Left ventricle myocardium inferior (tissue), 1 donor: ENCODE data around the gene SLC27A5. TPM values are rescaled to one million over a fixed set of nuclear protein-coding genes. Genes with fewer than 3 reads are reported as not detected.

Source experiments
- DNase-seq: peaks from one replicate; pipeline ENCODE4 v3.0.0-alpha.2; 2020
- H3K27ac ChIP-seq: fragments of 200-600 bp; replicated peaks from 2 replicates; pipeline ENCODE4 v1.8.0; 2021
- H3K27me3 ChIP-seq: fragments of 200-600 bp; 2 replicates; pipeline ENCODE4 v1.8.0; 2021; ENCODE audit warnings: low read depth
- H3K36me3 ChIP-seq: fragments of 200-600 bp; 2 replicates; pipeline ENCODE4 v1.8.0; 2021
- H3K4me1 ChIP-seq: fragments of 200-600 bp; 2 replicates; pipeline ENCODE4 v1.8.0; 2021
- H3K4me3 ChIP-seq: fragments of 200-600 bp; 2 replicates; pipeline ENCODE4 v1.8.0; 2021; ENCODE audit warnings: mild to moderate bottlenecking, moderate library complexity
- H3K9me3 ChIP-seq: fragments of 200-600 bp; replicated peaks from 2 replicates; pipeline ENCODE4 v1.8.0; 2021
- CTCF ChIP-seq: fragments of 200-600 bp; IDR thresholded peaks from 2 replicates; pipeline ENCODE4 v1.8.0; 2021; ENCODE audit warnings: antibody characterized with exemption, mild to moderate bottlenecking, borderline replicate concordance
- intact Hi-C: fragments of 100-400 bp; cut with micrococcal nuclease; formaldehyde crosslinking; loops from one replicate; pipeline ENCODE4 v1.11.0; 2022
- total RNA-seq: library from RNA; stranded (reverse); fragmentation: NEBNext Ultra II Directional; extraction: Animal tissue kit (Norgen Biotek cat#: 25700); gene quantifications from one replicate; pipeline ENCODE4 v1.2.1, GENCODE V29; 2021
- donor health status: DM: no; HTN: yes; CAD: no; lungs with severe emphysema.

Gene SLC27A5
- total RNA-seq, 1 donor from 2014 or later = 4.1 TPM

- Histone ChIP-seq H3K27me3 (no peaks in the 10 kb centered on the region), H3K9me3 (no peaks in the 10 kb centered on the region), H3K4me1 (peaks cover 54% of the 10 kb centered on the region), H3K27ac (peak overlapping the region; percentile 97), H3K4me3 (peak overlapping the region; percentile 92), H3K36me3 (peaks cover 23% of the 10 kb centered on the region)
- no peak for DNase-seq
- TF ChIP-seq CTCF = no peak
- intact Hi-C loops = no loop called here
These were observed 8.4 kb upstream of the SLC27A5 start for GRCh38 chr19:58520257-58520599.

- Histone ChIP-seq H3K27me3 (no peaks in the 10 kb centered on the region), H3K36me3 (peaks cover 23% of the 10 kb centered on the region), H3K4me1 (peaks cover 60% of the 10 kb centered on the region), H3K27ac (peak within 1 kb of the TSS; percentile 97), H3K4me3 (peak within 1 kb of the TSS; percentile 92), H3K9me3 (no peaks in the 10 kb centered on the region)
- TF ChIP-seq CTCF = peak; percentile 59
- intact Hi-C loops = no loop called here
- peak; percentile 91 for DNase-seq
These were observed 7.8 kb upstream of the SLC27A5 start, which contains the start of gene ZBTB45 for GRCh38 chr19:58519355-58520256. ZBTB45 (minus strand) TSS chr19:58519810; CDS start chr19:58517673, 2,137 bp downstream.

- intact Hi-C loops = no loop called here
- TF ChIP-seq CTCF = peak; percentile 73
- Histone ChIP-seq H3K27ac (peak overlapping the region; percentile 97), H3K27me3 (no peaks in the 10 kb centered on the region), H3K4me1 (peaks cover 66% of the 10 kb centered on the region), H3K4me3 (peak overlapping the region; percentile 92), H3K36me3 (peaks cover 23% of the 10 kb centered on the region), H3K9me3 (no peaks in the 10 kb centered on the region)
- peak; percentile 58 for DNase-seq
These were observed 7.2 kb upstream of the SLC27A5 start for GRCh38 chr19:58519087-58519354.

- DNase-seq = no peak
- Histone ChIP-seq H3K9me3 (no peaks in the 10 kb centered on the region), H3K27me3 (no peaks in the 10 kb centered on the region), H3K27ac (peak overlapping the region; percentile 97), H3K4me3 (peak overlapping the region; percentile 92), H3K4me1 (peaks cover 72% of the 10 kb centered on the region), H3K36me3 (peaks cover 23% of the 10 kb centered on the region)
- no peak for TF ChIP-seq CTCF
- intact Hi-C loops = no loop called here
These were observed 6.7 kb upstream of the SLC27A5 start for GRCh38 chr19:58518256-58519086.

- intact Hi-C loops = no loop called here
- Histone ChIP-seq H3K27ac (no peak overlapping the region), H3K4me1 (peaks cover 73% of the 10 kb centered on the region), H3K36me3 (peaks cover 23% of the 10 kb centered on the region), H3K27me3 (no peaks in the 10 kb centered on the region), H3K9me3 (no peaks in the 10 kb centered on the region), H3K4me3 (no peak overlapping the region)
- DNase-seq = no peak
- no peak for TF ChIP-seq CTCF
These were observed 5.4 kb upstream of the SLC27A5 start for GRCh38 chr19:58516964-58517833.
